ENCODE measurements around the gene GMDS. TPM values are rescaled to one million over a fixed set of nuclear protein-coding genes. Genes with fewer than 3 reads are reported as not detected.

The GMDS gene
- total RNA-seq, 1 experiment from 2014 or later: 27.6 TPM

- Mint-ChIP-seq H3K36me3 (ENCODE audit: insufficient read depth in 1 of 3, low read depth in 3 of 3) (peaks cover 0 to 19% (median 0%) of the 10 kb centered on the region in 3 experiments; a peak in 4 of 7 replicates), H3K4me1 (no peaks in the 10 kb centered on the region), H3K4me3 (no peak overlapping the region), H3K27me3 (ENCODE audit: low read depth) (no peaks in the 10 kb centered on the region), H3K27ac (no peak overlapping the region), H3K9me3 (peaks cover 9 to 11% of the 10 kb centered on the region in 2 experiments)
- H3K14ac ChIP-seq (ENCODE audit: insufficient read depth, low read length): no peak overlapping the region
- H2BK20ac ChIP-seq (ENCODE audit: low read depth, low read length, poor library complexity, severe bottlenecking): no peak overlapping the region
- no peaks in the 10 kb centered on the region for H3K27me3 ChIP-seq (ENCODE audit: insufficient read depth, low read length)
- H4K91ac ChIP-seq (ENCODE audit: insufficient read length, low read depth, low read length): no peak overlapping the region
- no peak overlapping the region for H2BK120ac ChIP-seq (ENCODE audit: low read depth, low read length, poor library complexity, severe bottlenecking)
- no peaks in the 10 kb centered on the region for H3K79me1 ChIP-seq (ENCODE audit: insufficient read depth, low read depth, low read length, poor library complexity, severe bottlenecking)
- H2BK15ac ChIP-seq (ENCODE audit: low read depth, low read length): no peak overlapping the region
- no peak overlapping the region for H3K23ac ChIP-seq (ENCODE audit: insufficient read length, low read depth, low read length)
- no peaks in the 10 kb centered on the region for H3K79me2 ChIP-seq (ENCODE audit: insufficient read depth, low read length)
- no peak overlapping the region for H3K27ac ChIP-seq (ENCODE audit: insufficient read length, low read depth, low read length)
- no peak overlapping the region for H2AK5ac ChIP-seq (ENCODE audit: insufficient read length, low read length)
- no peak overlapping the region for H2AFZ ChIP-seq (ENCODE audit: low read length)
- WGBS (ENCODE audit: extremely low coverage, insufficient read length, low lambda C conversion rate): no CpG with 5 or more reads among the region's 1 CpG
- no peak overlapping the region for H3T11ph ChIP-seq (ENCODE audit: low read length)
- no peak overlapping the region for H3K4me2 ChIP-seq (ENCODE audit: insufficient read depth, insufficient read length, low read length)
- no peak overlapping the region for H3K9ac ChIP-seq (ENCODE audit: extremely low read depth, insufficient read length, low read length)
- H3K56ac ChIP-seq (ENCODE audit: insufficient read length, low read depth, low read length): no peak overlapping the region
- H3K4me1 ChIP-seq (ENCODE audit: insufficient read depth, low read length): no peaks in the 10 kb centered on the region
- H2BK5ac ChIP-seq (ENCODE audit: insufficient read length, low read length): no peak overlapping the region
- no peak overlapping the region for H4K5ac ChIP-seq (ENCODE audit: insufficient read length, low read depth, low read length)
- H4K8ac ChIP-seq (replicated peaks; ENCODE audit: insufficient read length, low read depth, low read length): no peak overlapping the region
- no peak overlapping the region for H3K4ac ChIP-seq (ENCODE audit: low read depth, low read length)
- H3K9me3 ChIP-seq (ENCODE audit: control insufficient read depth, low read depth, low read length): no peaks in the 10 kb centered on the region
- no peaks in the 10 kb centered on the region for H3K23me2 ChIP-seq (ENCODE audit: insufficient read length, low read depth, low read length, poor library complexity, severe bottlenecking)
- no peak for DNase-seq
- H4K20me1 ChIP-seq (ENCODE audit: control insufficient read depth, insufficient read depth, insufficient read length): no peaks in the 10 kb centered on the region
- no peak overlapping the region for H2BK12ac ChIP-seq (ENCODE audit: insufficient read length, low read depth, low read length)
- TF ChIP-seq, protein P1, sequence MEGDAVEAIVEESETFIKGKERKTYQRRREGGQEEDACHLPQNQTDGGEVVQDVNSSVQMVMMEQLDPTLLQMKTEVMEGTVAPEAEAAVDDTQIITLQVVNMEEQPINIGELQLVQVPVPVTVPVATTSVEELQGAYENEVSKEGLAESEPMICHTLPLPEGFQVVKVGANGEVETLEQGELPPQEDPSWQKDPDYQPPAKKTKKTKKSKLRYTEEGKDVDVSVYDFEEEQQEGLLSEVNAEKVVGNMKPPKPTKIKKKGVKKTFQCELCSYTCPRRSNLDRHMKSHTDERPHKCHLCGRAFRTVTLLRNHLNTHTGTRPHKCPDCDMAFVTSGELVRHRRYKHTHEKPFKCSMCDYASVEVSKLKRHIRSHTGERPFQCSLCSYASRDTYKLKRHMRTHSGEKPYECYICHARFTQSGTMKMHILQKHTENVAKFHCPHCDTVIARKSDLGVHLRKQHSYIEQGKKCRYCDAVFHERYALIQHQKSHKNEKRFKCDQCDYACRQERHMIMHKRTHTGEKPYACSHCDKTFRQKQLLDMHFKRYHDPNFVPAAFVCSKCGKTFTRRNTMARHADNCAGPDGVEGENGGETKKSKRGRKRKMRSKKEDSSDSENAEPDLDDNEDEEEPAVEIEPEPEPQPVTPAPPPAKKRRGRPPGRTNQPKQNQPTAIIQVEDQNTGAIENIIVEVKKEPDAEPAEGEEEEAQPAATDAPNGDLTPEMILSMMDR (conservative IDR thresholded peaks at IDR 0.05): no peak
- H3K18ac ChIP-seq (ENCODE audit: insufficient read length, low read depth, low read length): no peak overlapping the region
These were observed 167.6 kb downstream of the GMDS start for GRCh38 chr6:2077826-2078225.
